HCEC 1CT (cell line): ENCODE results near the gene APBB1IP.
"Not testable (repeated sequence)": the region's sequence is repeated elsewhere in the genome, so short reads cannot be mapped to it uniquely, and the experiment has no call there.

ENCODE experiments used
- DNase-seq: peaks from one replicate; pipeline ENCODE4 v3.0.0-alpha.2; 2017

APBB1IP gene, protein sequence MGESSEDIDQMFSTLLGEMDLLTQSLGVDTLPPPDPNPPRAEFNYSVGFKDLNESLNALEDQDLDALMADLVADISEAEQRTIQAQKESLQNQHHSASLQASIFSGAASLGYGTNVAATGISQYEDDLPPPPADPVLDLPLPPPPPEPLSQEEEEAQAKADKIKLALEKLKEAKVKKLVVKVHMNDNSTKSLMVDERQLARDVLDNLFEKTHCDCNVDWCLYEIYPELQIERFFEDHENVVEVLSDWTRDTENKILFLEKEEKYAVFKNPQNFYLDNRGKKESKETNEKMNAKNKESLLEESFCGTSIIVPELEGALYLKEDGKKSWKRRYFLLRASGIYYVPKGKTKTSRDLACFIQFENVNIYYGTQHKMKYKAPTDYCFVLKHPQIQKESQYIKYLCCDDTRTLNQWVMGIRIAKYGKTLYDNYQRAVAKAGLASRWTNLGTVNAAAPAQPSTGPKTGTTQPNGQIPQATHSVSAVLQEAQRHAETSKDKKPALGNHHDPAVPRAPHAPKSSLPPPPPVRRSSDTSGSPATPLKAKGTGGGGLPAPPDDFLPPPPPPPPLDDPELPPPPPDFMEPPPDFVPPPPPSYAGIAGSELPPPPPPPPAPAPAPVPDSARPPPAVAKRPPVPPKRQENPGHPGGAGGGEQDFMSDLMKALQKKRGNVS

DNA sequence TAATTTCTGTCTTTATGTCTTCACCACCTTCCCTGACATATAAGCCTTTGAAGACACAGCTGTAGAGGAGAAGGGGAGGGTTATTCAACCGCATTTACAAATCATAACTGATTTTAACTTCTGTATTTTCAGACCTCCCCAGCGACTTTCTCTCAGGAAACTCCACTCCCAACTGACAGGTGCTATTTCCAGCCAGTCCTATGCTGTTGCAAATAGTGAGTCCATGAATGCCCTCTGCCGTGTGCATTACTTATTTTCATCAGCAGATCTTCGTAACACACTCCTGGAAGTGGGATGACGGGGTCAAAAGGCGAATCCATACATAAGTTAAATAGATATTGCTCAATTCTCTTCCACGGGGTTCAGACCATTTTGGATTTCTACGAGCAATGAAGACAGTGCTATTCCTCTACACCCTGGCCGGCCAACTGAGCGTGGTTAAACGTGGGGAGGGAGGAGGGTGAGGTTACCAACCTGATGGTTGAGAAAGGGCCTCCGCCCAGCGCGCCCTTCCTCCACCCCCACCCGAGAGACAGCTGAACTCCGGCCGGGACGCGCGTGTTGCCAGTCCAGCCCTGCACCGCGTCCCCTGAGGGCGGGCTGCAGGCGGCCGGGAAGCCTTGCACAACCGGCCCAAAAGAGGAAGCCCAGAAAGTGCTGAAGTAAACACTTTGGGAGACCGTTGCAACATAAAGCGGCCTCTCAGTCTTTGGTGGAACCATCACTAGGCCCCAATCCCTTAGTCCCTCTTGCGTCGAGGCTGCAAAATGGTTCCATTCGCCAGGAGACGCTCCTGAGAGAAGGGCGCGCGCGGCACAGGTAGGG lies at the start of gene APBB1IP:
APBB1IP (plus strand) TSS at position 705 of the 825 bp plus-strand sequence. CDS start 53,986 bp downstream, outside the sequence.
- no peak for DNase-seq

DNA sequence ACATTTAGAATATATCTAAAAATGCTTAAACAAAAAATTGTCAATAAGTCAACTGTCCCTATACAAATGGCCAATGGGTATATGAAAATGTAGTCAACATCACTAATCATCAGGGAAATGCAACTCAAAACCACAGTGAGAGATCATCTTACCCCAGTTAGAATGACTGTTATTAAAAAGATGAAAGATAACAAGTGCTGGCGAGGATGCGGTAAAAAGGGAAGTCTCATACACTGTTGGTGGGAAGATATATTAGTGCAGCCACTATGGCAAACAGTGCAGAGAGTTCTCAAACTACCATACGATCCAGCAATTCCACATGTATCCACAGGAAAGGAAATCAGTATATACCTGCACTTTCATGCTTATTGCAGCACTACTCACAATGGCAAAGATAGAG lies 48.6 kb upstream of the APBB1IP start:
- no peak for DNase-seq

DNA sequence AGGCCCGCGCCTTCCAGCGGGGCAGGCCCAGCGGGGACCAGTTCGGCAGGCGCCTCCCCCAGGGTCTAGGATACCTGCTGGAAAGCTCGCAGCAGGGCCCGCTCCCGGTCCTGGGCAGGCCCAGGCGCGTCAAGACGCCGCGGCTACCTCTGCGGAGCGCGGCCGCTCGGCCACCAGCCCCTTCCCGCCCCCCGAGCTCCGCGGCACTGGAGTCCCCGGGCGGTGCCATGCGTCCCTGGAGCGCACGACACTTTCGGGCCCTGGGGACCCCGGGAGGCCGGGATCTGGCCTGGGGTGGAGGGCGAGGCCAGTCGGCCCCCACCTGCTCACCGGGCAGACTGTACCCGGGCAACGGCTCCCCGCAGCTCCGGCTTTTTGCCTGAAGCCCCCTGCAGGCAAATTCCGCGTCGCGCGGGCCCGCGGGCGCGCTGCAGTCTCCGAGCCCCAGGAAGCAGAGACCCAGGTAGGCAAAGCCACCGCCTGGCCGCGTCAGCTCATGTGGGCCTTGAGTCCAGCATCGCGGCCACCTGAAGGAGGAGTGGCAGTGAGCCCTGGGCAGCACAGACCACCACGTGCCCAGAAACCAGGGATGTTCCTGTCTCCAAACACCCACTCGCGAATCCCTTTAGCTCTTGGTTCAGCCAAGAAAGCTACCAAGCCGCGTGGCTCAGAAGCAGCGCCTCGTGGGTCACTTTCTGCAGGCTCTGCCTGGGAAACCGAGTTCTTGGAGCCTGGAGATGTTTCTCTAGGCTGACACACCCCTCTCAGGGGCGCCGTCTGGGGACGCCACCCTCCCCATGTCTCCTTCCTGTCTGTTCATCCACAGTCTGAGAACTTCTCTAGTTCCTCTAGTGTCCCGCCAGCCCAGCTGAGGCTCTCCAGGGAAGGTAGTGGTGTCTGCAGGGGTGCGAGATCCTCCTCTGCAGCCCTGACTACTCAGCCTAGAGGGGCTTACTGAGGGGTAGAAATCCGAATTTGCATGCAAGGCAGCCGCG lies 46.1 kb upstream of the APBB1IP start:
- no peak for DNase-seq

DNA sequence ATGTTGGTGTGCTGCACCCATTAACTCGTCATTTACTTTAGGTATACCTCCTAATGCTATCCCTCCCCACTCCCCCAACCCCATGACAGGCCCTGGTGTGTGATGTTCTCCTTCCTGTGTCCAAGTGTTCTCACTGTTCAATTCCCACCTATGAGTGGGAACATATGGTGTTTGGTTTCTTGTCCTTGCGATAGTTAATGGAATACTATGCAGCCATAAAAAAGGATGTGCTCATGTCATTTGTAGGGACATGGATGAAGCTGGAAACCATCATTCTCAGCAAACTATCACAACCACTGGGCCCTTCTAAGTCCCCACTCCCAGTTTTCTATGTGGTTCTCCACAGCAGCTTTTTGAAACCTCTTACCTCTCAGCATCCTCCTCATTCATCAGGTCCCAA lies 39.8 kb upstream of the APBB1IP start:
- not testable (repeated sequence) for DNase-seq

DNA sequence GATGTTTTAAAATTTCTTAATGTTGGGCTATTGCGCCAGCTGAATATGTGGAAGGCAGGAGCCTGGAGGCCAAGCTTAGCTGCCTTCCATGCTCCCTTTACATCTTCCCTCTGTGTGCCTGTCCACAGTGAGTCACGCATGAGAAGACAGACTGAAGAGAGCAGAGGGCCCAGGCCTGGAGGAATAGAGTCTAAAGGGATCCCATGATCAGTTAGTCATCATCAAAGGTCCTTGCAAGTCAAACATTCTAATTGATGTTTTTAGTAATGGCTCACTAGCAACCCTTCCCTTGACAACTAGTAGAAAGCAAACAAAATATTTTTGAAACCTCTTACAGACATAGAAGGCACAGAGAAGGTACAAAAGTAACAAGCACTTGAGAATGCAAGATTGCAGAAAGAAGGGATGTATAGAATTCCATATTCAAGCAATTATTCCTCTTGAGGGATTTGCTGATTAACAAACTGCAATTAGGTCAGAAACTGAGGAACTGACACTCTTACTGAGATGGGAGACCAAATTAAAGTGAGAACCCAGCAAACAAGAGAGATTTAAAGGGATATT lies 30.7 kb upstream of the APBB1IP start:
- DNase-seq: no peak

DNA sequence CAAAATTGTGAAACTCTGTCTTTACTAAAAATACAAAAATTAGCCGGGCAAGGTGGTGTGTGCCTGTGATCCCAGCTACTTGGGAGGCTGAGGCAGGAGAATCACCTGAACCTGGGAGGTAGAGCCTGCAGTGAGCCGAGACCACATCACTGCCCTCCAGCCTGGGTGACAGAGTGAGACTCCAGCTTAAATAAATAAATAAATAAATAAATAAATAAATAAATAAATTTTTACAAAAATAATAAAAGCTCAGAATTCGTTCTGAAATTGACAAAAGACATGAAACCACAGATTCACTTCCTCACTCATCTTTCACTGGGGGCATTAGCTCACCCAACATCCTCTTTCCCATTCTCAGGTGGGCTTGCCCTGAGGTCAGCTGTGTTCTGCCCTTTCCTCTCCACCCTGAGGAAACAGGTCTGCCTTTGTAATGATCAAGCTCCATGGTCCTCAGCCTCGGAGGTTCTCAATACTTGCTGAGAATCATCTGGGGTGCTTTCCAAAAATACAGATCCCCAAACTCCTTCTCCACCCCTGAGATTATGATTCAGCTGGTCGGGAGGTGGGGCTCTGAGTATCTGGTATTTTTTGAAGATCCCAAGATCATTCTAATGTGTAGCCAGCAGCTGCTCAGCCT lies 29.2 kb upstream of the APBB1IP start:
- DNase-seq: no peak

DNA sequence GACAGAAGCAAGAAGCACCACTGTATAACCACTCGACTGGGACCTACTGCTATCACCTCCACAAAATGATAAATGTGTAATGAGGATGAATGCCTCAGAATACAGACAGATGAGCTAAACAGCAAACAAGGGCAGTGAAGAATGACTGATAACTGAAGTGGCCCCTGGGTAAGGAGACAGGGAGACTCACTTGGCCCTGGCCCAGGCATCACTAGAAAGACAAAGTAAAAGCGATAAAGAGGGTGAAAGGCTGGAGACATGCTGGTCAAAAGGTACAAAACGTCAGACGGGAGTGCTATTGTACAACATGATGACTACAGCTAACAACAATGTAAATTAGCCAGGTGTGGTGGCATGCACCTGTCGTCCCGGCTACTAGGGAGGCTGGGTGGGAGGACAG lies 27.8 kb upstream of the APBB1IP start:
- no peak for DNase-seq

DNA sequence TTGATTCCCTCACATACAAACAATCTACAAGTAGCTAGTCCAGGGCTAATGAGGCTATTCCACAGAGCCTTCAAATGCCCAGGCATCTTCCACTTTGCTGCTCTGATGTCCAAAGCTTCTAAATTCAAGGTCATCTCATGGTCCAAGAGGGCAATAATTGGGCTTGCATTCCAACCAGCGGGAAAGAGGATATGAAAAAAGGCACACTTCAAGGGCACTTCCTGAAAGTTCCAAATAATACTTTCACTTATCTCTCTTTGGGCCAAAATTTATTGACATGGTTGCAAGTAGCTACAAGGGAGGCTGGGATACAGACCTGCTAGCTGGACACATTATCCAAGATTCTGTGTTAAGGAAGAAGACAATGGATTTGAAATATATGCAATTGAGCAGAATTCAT lies 25.2 kb upstream of the APBB1IP start:
- DNase-seq: no peak

DNA sequence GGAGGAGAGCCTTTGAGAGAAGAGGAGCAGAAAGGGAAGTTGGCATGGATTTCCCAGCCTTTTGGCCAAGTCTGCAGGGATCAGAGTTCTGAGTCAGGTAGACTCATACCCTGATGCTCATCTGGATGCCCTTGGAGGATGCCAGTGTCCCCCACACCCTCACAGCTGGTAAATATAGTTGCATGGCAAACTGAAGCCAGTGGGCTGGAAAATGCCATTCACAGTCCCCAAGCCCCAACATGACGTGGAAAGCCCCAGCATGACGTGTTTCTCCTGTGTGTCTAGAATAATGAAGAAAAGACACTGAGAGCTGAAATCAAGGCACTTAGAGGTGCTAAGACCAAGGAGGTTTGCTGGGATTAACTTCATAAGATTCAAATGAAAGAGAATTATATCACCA lies 24.8 kb upstream of the APBB1IP start:
- DNase-seq: no peak

DNA sequence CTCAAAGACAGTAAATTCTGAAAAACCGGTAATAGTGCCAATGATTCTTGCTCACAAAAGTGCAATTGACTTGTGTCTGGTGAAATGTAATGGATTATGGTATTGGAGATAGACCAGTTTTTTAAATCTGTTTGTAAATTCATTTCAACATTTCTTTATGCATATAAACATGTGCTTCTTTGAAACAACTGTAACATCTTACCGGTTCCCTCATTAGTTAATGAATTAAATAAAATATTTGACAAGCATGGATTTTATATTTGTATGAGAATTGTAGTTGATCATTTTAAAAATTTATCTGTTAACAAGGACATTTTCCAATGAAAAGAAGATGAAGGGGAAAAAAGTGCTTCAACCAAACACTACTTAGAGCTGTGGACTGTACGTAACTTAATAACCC lies 21.0 kb upstream of the APBB1IP start:
- DNase-seq: no peak

DNA sequence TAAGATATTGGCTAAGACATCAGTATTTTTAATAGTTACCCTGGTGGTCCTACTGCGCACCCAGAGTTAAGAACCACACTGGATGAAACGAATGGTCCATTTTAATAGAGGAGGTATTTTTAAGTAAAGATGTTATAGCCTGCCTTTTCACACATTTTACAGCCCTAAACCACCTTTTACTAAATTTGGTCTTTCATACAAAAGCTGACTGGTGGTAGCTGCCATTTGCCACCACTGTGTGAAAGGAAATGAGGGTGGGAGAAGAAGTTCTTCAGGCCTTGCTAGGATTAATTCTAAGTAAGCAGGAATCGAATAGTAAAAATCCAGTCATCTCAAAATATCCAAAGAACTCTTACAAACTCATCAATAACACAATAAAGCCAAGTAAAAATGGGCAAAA lies 15.2 kb upstream of the APBB1IP start:
- DNase-seq: no peak

DNA sequence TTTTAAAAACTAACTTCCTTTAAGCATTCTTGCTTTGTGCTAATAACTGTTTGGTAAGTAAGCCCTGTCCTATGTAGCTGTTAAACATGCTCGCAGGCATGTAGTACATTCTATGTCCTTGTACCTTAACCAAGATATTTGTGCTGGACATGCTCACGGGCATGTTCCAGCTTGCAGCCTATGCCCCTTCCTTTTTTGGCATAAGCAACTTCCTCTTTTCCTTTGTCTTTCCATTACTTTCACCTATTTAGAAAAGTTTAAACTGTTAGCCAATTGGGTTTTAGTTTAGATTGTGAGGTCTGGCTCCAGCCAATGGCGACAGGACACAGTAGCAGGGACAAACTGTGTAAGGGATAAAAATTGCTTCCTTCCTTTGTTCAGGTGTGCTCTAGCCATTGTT lies 14.4 kb upstream of the APBB1IP start:
- no peak for DNase-seq

DNA sequence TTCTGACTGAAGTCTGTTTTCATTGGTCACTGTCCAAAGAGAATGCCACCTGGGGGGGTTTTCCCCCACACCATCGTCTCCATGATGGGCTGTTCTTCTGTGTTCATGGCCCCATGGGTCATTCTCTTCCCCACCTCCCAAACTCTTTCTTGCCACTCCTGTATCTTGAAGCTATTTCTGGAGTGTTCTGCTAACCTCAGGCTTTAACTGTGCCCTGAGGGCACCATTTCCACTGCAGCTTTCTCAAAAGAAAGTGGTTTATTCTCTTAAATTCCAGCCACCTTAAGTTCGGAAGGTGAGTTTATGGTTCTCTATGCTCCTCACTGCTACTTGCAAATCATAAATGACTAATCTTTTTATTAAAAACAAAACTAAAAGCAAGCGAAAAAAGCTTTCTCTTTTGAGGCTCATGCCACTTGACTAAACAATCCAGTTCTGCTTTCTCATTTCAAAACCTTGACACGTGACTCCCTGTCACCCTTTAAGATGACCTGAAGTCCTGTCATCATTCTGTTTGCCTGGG lies 7.4 kb upstream of the APBB1IP start:
- no peak for DNase-seq

DNA sequence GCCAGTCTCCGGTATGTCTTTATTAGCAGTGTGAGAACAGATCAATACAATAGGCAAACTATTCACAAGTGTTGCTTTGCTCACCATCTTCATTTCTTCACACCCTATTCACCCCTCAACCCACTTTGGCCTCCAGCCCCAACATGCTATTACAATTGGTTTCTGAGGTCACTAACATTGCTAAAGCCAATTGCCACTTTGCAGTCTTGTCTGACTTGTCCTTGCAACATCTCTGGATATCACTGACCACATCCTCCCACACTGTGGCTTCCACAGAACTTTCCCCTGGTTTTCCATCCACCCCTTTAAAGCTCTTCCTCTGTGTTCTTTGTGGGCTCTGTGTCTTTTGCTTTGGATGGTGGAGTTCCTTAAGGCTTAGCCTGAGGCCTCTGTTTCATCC lies 5.2 kb upstream of the APBB1IP start:
- DNase-seq: no peak

DNA sequence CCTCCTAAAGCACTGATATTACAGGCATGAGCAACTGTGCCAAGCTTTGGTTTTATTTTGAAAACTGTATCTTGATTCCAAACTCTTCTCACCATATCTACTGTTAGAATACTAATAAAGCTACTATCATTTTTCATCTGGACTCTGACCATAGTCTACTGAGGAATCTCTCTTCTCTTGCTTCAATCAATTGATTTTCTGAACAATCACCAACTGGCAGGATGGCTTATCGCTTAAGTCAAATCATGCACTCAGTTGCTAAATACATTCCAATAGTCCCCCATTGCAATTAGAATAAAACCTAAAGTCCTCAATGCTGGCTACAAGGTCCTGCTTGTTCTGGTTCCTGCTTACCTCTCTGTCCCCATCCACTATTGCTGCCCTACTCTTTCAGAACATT lies 2.3 kb upstream of the APBB1IP start:
- DNase-seq: no peak

DNA sequence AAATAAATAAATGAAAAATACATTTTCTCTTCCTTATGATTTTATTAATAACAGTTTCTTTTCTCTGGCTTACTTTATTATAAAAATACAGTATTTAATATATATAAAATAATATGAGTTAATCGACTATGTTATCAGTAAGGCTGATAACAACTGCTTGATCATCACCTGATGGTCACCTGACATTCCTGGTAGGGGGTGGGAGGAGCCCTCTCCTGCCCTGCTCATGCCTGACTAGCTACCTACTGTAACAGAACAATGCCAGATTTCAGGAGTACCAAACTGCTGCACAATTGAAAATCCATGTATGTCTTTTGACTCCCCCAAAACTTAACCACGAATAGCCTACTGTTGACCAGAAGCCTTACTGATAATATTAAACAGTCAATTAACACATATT lies 1.3 kb upstream of the APBB1IP start:
- no peak for DNase-seq

DNA sequence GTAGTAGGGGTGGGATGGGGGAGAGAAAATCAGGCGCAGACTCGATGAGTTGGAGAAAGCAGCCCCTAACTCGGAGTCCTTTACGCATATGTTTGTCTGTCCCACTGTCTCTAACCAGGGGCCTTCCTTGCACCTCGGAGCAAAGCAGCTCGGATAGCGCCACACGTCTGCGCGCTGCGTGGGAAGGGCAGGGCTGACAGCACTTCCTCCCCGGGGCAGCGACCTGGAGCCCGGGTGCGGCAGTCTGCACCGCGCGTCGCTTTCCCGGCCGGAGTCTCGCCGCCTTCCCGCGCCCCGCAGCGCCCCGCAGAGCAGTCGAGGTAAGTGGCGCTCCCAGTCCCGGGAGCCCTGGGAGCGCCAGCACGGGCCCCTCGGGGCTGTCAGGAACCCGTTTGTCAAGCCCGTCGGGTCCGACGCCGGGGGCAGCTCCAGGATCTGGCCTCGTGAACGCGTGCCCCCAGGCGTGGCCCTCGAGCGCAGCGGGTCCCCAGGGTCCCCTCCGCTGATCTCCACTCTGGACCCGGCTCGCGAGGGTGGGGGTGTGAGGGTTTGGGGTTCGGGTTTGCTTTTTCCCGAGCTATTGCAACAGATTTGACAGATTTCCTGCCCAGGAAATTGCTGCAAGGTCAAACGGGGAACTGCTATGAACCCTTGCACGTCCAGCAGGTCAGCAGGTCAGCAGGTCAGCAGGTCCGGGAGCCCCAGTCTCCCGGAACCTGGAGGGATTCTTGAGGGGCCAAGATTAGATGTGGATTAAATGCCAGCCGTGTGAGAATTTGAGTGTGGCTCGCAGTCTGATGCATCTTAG lies 597 bp downstream of the APBB1IP start:
- DNase-seq: no peak

DNA sequence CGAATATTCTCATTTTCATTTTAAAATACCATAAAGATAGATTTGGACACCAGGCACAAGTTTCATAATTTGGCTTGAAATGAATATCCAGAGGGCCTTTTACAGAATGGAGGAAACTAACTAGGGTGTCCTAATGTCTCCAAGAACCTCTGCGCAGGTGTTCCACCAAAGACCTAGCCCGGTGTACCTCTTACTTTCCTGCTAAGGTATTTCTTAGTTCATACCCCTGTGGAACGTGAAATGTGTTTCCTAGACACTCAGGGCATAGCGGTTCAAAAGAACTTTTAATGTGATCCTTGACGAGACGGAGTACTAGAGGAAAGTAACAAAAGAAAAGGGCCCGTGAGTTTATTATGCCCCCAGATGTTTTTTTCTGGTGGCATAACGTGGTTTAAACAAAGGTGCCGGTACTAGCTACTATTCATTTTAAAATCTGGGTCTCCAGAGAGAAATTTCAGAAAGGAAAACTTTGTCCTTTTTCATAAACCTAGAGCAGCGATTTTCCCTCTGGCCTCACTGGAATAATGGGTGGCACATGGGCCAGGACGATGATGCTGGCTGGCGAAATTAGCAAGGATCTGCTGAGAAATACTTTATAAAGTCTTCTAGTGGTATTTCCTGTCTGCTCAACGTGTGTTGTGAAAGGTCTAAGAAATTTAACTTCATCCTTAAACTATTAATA lies 1.4 kb downstream of the APBB1IP start:
- DNase-seq: no peak

DNA sequence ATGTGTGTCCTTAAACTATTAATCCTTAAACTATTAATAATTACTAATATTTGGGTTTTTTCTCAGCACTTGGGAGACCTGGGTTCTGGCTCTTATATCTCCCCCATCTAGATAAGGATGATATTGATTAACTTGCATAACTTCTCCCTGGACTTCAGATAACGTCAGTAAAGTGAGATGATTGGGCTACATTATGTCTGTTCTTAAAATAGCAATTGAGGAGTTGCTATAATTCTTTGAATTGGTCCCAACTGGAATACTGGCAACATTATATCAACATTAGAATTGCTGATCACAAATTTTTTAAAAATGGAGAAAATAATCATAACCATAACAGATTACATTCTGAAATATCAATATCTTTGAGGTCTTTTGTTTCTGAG lies 1.9 kb downstream of the APBB1IP start:
- no peak for DNase-seq
